ENCODE results near the gene MRPL16. TPM values are rescaled to one million over a fixed set of nuclear protein-coding genes. Genes with fewer than 3 reads are reported as not detected.
A peak's percentile ranks its signal among the peaks of the same experiment; 100 is the strongest.

Gene MRPL16
- total RNA-seq, 2 donors from 2014 or later = 23.6 to 28.1 TPM

- H3K36me3 ChIP-seq = no peaks in the 10 kb centered on the region
- H3K27me3 ChIP-seq (replicated peaks; ENCODE audit: insufficient read depth) = no peaks in the 10 kb centered on the region
- peaks cover 7 to 13% of the 10 kb centered on the region in 2 donors for H3K4me1 ChIP-seq (ENCODE audit: control insufficient read depth in 1 of 2, low read depth in 2 of 2)
- no peak overlapping the region for H3K4me3 ChIP-seq
- H3K27ac ChIP-seq = no peak overlapping the region
- TF ChIP-seq CTCF (IDR thresholded peaks at IDR 0.05) = no peak
- no peak for DNase-seq (ENCODE audit: low spot score)
- ATAC-seq (ENCODE audit: insufficient number of reproducible peaks, low FRiP score, low read depth) = no peak
- no peaks in the 10 kb centered on the region for H3K9me3 ChIP-seq
Measured at GRCh38 chr11:59759900-59760299, 50.7 kb downstream of the MRPL16 start.

GRCh38 chr11:59758401-59759037 lies 52.1 kb downstream of the MRPL16 start:
- H3K27ac ChIP-seq = no peak overlapping the region
- DNase-seq (ENCODE audit: low spot score) = no peak

GRCh38 chr11:59756845-59757244 lies 53.7 kb downstream of the MRPL16 start:
- Histone ChIP-seq H3K27me3 (replicated peaks; ENCODE audit: insufficient read depth) (no peaks in the 10 kb centered on the region), H3K9me3 (no peaks in the 10 kb centered on the region), H3K4me1 (ENCODE audit: control insufficient read depth in 1 of 2, low read depth in 2 of 2) (peaks cover 7 to 13% of the 10 kb centered on the region in 2 donors), H3K36me3 (no peaks in the 10 kb centered on the region), H3K27ac (peak overlapping the region; percentile 96 to 97), H3K4me3 (peak overlapping the region; percentile 99)
- ATAC-seq (ENCODE audit: insufficient number of reproducible peaks, low FRiP score, low read depth) (no peak), DNase-seq (ENCODE audit: low spot score) (no peak)
- TF ChIP-seq CTCF (IDR thresholded peaks at IDR 0.05) = no peak

More at GRCh38 chr11:59758401-59759037, 52.1 kb downstream of the MRPL16 start:
- Histone ChIP-seq H3K4me3 (no peak overlapping the region), H3K27me3 (replicated peaks; ENCODE audit: insufficient read depth) (no peaks in the 10 kb centered on the region), H3K36me3 (no peaks in the 10 kb centered on the region), H3K9me3 (no peaks in the 10 kb centered on the region), H3K4me1 (ENCODE audit: control insufficient read depth in 1 of 2, low read depth in 2 of 2) (peaks cover 7 to 13% of the 10 kb centered on the region in 2 donors)
- no peak for TF ChIP-seq CTCF (IDR thresholded peaks at IDR 0.05)
- ATAC-seq (ENCODE audit: insufficient number of reproducible peaks, low FRiP score, low read depth) = no peak

GRCh38 chr11:59756558-59756840 lies 54.1 kb downstream of the MRPL16 start:
- H3K4me1 ChIP-seq (ENCODE audit: control insufficient read depth in 1 of 2, low read depth in 2 of 2) = peaks cover 7 to 13% of the 10 kb centered on the region in 2 donors

More at GRCh38 chr11:59756558-59756840, 54.1 kb downstream of the MRPL16 start:
- H3K27ac ChIP-seq = peak overlapping the region; percentile 96 to 97
- ATAC-seq (ENCODE audit: insufficient number of reproducible peaks, low FRiP score, low read depth) = no peak
- DNase-seq (ENCODE audit: low spot score) = no peak
- H3K36me3 ChIP-seq = no peaks in the 10 kb centered on the region
- no peak for TF ChIP-seq CTCF (IDR thresholded peaks at IDR 0.05)
- H3K27me3 ChIP-seq (replicated peaks; ENCODE audit: insufficient read depth) = no peaks in the 10 kb centered on the region
- H3K4me3 ChIP-seq = peak overlapping the region; percentile 99
- H3K9me3 ChIP-seq = no peaks in the 10 kb centered on the region

Other genes with a start within 250 kb of the MRPL16 start
- gene OSBP, start 195.0 kb downstream of the MRPL16 start, total RNA-seq = 10 to 100 TPM; 38.4 to 41.8 TPM
- gene PATL1, start 141.7 kb downstream of the MRPL16 start, total RNA-seq = 10 to 100 TPM in 1 of 2 donors, 1 to 10 TPM in 1; 9.3 to 16.3 TPM
- not detected for gene OR10V1, start 96.9 kb downstream of the MRPL16 start, total RNA-seq
- 10 to 100 TPM; 25.7 to 32.2 TPM for gene STX3, start 55.4 kb downstream of the MRPL16 start, total RNA-seq
- gene CBLIF, start 34.7 kb upstream of the MRPL16 start, total RNA-seq = 1 to 10 TPM in 1 of 2 donors, not detected in 1; 1.8 TPM
- gene TCN1, start 55.7 kb upstream of the MRPL16 start, total RNA-seq = not detected
- gene OOSP3, start 68.0 kb upstream of the MRPL16 start, total RNA-seq = not detected
- gene OOSP1, start 127.7 kb upstream of the MRPL16 start, total RNA-seq = not detected
- gene OOSP4A, start 153.3 kb upstream of the MRPL16 start, total RNA-seq = not detected
- gene OOSP4B, start 206.4 kb upstream of the MRPL16 start, total RNA-seq = not detected
- not detected for gene OOSP2, start 229.6 kb upstream of the MRPL16 start, total RNA-seq
- gene MS4A3, start 245.9 kb upstream of the MRPL16 start, total RNA-seq = not detected